GM12891 (cell line): ENCODE results near the gene RDM1.

Experiments used
- POLR2A ChIP-seq: IDR thresholded peaks from 2 replicates; pipeline ENCODE4 v1.6.1; 2011; ENCODE audit warnings: low read depth, low read length, control low read depth
- POLR2AphosphoS5 ChIP-seq: IDR thresholded peaks from 2 replicates; pipeline ENCODE4 v1.6.1; 2011; ENCODE audit warnings: low read depth, low read length, control low read depth
- TAF1 ChIP-seq: IDR thresholded peaks from 2 replicates; pipeline ENCODE4 v1.6.1; 2011; ENCODE audit warnings: low read depth, low read length, control low read depth

- TF ChIP-seq TAF1, result no peak
- TF ChIP-seq POLR2A, result no peak
- no peak for TF ChIP-seq POLR2AphosphoS5
Observed at GRCh38 chr17:35876534-35876933, 54.0 kb downstream of the RDM1 start.
